Cardiac fibroblast (primary cell): Measurements from ENCODE around the gene GDPD3.

Experiments
- DNase-seq, 2 donors: peaks; one replicate each; pipeline versions ENCODE4 v3.0.0 to v3.0.0-alpha.2; 2010; ENCODE audit warnings: low read depth in 2 of 2
- H3K4me3 ChIP-seq, 2 donors: replicated peaks in 1 of 2; 1 replicate in 1 of 2; 2 replicates in 1 of 2; pipeline ENCODE4 v1.5.1; 2011; ENCODE audit warnings: low read depth in 2 of 2, low read length in 2 of 2, mild to moderate bottlenecking in 2 of 2, moderate library complexity in 1 of 2
- TF ChIP-seq, protein P1 (sequence below): IDR thresholded peaks from one replicate; pipeline ENCODE4 v1.5.1; 2011; ENCODE audit warnings: low read depth, mild to moderate bottlenecking, low read length, inconsistent platforms

GDPD3 gene

GRCh38 chr16:30088832-30089624 is 24.3 kb downstream of the GDPD3 start:
- TF ChIP-seq, protein P1, sequence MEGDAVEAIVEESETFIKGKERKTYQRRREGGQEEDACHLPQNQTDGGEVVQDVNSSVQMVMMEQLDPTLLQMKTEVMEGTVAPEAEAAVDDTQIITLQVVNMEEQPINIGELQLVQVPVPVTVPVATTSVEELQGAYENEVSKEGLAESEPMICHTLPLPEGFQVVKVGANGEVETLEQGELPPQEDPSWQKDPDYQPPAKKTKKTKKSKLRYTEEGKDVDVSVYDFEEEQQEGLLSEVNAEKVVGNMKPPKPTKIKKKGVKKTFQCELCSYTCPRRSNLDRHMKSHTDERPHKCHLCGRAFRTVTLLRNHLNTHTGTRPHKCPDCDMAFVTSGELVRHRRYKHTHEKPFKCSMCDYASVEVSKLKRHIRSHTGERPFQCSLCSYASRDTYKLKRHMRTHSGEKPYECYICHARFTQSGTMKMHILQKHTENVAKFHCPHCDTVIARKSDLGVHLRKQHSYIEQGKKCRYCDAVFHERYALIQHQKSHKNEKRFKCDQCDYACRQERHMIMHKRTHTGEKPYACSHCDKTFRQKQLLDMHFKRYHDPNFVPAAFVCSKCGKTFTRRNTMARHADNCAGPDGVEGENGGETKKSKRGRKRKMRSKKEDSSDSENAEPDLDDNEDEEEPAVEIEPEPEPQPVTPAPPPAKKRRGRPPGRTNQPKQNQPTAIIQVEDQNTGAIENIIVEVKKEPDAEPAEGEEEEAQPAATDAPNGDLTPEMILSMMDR = no peak
- DNase-seq = no peak
- H3K4me3 ChIP-seq = no peak overlapping the region

DNA sequence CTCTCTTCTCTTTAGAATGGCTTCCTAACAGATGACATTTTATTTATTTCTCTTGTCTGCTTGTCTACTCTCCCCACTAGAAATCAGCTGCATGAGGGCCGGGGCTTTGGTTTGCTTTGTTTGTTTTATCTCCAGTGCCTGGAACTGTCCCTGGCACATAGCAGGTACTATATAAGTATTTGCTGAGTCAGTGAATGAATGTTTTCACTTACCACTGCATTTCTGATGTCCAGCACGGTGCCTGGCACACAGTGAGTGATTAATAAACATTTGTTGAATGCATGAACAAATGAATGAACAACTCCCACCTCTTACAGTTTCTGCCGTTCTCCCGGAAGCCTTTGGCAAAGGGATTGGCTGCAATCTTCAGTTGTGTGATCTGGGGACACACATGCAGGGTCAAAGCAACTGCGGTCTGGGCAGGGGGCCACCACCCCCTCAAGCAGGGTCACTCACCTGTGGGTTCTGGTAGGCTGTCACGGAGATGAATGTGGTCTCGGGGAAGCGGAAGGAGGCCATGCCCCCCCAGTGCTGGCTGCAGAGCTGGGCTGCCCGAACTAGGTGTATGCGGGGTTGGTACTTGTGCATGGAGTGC is 25.0 kb downstream of the GDPD3 start:
- DNase-seq = no peak
- TF ChIP-seq, protein P1 = no peak
- H3K4me3 ChIP-seq = no peak overlapping the region

GRCh38 chr16:30087181-30087898 is 26.0 kb downstream of the GDPD3 start:
- H3K4me3 ChIP-seq = no peak overlapping the region
- no peak for DNase-seq
- TF ChIP-seq, protein P1 = no peak

DNA sequence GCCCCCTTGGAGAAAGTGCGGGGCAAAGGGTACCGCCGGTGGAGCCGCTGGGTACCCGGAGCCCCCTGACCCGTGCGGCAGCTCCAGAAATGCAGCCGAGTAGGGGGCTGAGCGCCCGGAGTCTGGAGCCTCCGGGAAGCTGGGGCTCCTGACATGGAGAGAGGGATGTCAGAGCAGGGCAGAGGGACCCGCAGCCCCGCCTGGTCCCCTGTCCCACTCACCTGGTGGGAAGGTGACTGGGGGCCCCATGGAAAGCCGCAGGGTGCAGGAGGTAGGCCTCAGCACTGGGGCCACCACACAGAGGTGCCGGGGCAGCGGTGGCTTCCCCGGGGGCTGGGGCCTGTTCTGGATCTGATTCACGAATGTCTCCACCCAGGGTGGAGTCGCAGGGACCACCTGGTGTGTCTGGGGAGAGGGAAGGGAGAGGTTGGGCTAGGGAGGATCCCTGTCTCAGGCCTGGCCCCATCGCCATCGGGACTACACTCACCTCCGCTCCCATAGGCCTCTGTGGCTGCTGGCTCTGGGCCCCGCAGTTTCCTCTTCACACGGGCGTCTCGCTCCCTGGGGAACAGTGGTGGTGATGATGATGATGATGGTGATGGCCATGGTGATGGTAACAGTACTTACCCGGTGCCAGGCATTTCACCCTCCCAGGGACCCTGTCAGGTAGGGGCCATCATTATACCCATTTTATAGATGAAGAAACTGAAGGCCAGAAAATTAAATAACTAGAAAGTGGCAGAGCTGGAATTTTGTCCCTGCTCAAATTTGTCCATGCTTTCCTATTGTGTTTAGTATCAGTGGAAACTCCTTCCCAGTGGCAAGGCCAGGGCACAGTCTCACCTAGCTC is 26.8 kb downstream of the GDPD3 start:
- no peak for DNase-seq

GRCh38 chr16:30085820-30086219 is 27.5 kb downstream of the GDPD3 start:
- H3K4me3 ChIP-seq = no peak overlapping the region
- no peak for DNase-seq
- TF ChIP-seq, protein P1 = no peak

More for the DNA sequence above, 26.8 kb downstream of the GDPD3 start:
- no peak overlapping the region for H3K4me3 ChIP-seq
- TF ChIP-seq, protein P1 = no peak

DNA sequence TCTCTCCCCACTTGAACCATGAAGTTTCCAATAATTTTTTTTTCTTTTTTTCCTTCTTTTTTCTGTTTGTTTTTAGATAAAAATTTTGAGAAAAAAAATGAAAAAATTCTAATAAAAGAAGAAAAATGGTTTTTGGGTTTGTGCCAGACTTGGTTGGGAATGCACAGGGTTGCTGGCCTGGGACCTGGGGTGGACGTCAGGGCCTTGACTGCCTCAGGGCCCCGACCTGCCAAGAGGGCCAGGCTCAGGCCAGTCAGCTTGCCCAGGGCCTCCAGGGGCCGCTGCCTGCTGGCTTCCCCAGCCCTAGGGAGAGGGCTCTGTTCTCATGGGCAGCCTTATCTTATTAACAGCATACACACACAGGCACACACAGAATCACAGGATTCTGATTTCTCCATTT is 28.1 kb downstream of the GDPD3 start:
- no peak overlapping the region for H3K4me3 ChIP-seq
- TF ChIP-seq, protein P1 = no peak

More for the DNA sequence above, 28.1 kb downstream of the GDPD3 start:
- DNase-seq = no peak
